ENCODE measurements around the gene XPNPEP1. TPM values are rescaled to one million over a fixed set of nuclear protein-coding genes. Genes with fewer than 3 reads are reported as not detected.

Gene XPNPEP1
- total RNA-seq, 1 donor: 123 TPM

DNA sequence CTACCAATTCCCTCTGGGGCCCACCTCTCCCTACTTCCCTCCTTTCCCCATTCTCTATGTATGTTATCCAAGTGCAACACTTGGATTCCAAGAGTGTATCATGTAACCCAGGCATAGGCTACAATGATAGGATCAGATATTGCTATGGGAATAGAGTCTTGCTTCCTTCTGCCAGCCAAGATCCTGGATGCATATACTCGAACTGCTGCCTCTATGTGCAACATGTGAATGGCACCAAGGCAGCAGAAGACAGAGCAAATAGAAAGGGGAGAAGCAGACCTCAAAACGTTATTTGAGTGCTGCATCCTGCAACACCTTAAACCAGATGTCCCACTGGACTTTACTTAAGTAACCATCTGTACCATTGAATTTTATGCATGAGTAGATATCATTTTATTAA, 3.5 kb upstream of the XPNPEP1 start:
- no peaks in the 10 kb centered on the region for H3K27me3 ChIP-seq (ENCODE audit: insufficient read depth, low read length)
- TF ChIP-seq, protein P1, sequence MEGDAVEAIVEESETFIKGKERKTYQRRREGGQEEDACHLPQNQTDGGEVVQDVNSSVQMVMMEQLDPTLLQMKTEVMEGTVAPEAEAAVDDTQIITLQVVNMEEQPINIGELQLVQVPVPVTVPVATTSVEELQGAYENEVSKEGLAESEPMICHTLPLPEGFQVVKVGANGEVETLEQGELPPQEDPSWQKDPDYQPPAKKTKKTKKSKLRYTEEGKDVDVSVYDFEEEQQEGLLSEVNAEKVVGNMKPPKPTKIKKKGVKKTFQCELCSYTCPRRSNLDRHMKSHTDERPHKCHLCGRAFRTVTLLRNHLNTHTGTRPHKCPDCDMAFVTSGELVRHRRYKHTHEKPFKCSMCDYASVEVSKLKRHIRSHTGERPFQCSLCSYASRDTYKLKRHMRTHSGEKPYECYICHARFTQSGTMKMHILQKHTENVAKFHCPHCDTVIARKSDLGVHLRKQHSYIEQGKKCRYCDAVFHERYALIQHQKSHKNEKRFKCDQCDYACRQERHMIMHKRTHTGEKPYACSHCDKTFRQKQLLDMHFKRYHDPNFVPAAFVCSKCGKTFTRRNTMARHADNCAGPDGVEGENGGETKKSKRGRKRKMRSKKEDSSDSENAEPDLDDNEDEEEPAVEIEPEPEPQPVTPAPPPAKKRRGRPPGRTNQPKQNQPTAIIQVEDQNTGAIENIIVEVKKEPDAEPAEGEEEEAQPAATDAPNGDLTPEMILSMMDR (IDR thresholded peaks at IDR 0.05; ENCODE audit: extremely low read depth, low read depth, low read length): no peak
- H3K9me3 ChIP-seq (ENCODE audit: low read depth, low read length): no peaks in the 10 kb centered on the region
- H3K36me3 ChIP-seq (ENCODE audit: insufficient read depth, low read length): no peaks in the 10 kb centered on the region
- H3K27ac ChIP-seq (ENCODE audit: low read depth, low read length): no peak overlapping the region
- no peak for DNase-seq (ENCODE audit: insufficient read length, low spot score, missing footprints)
- peaks cover 14% of the 10 kb centered on the region for H3K79me2 ChIP-seq (ENCODE audit: insufficient read depth, low read length)
- peaks cover 17% of the 10 kb centered on the region for H3K4me1 ChIP-seq (ENCODE audit: insufficient read depth, low read length)
- no peak overlapping the region for H3K4me3 ChIP-seq (ENCODE audit: insufficient read depth, low read length)
- no peak overlapping the region for H2AFZ ChIP-seq (ENCODE audit: low read length)
- H4K20me1 ChIP-seq (ENCODE audit: insufficient read depth, low read length): no peaks in the 10 kb centered on the region
- H3K4me2 ChIP-seq (ENCODE audit: insufficient read depth, low read length): no peak overlapping the region

DNA sequence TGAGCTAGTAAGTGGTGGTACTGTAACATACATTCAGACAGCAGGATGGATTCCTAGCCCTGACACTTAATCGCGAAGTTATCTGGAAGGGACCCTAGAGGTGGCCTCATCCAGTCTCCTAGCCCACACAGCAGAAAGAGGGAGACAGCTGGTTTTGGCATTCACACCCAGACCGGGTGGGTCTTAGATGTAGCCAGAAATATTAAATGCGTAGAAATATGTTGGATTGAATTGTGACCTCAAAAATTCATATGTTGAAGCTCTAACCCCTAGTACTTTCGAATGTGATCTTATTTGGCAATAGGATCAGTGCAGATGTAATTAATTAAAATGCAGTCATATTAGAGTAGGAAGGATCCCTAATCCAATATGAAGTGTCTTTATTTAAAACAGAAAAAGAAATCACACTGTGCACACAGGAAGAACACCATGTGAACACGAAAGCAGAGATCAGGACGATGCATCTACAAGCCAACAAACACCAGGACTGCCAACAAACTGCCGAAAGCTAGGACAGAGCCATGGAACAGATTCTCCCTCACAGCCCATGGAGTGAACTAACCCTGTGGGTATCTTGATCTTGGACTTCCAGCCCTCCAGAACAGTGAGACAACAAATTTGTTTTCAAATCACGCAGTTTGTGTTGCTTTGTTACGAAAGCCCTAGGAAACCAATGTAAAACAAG, 2.9 kb upstream of the XPNPEP1 start:
- H3K27ac ChIP-seq (ENCODE audit: low read depth, low read length): no peak overlapping the region
- H3K4me2 ChIP-seq (ENCODE audit: insufficient read depth, low read length): no peak overlapping the region
- no peak overlapping the region for H2AFZ ChIP-seq (ENCODE audit: low read length)
- no peak overlapping the region for H3K4me3 ChIP-seq (ENCODE audit: insufficient read depth, low read length)
- H3K36me3 ChIP-seq (ENCODE audit: insufficient read depth, low read length): no peaks in the 10 kb centered on the region
- TF ChIP-seq, protein P1 (IDR thresholded peaks at IDR 0.05; ENCODE audit: extremely low read depth, low read depth, low read length): no peak
- H3K27me3 ChIP-seq (ENCODE audit: insufficient read depth, low read length): no peaks in the 10 kb centered on the region
- H4K20me1 ChIP-seq (ENCODE audit: insufficient read depth, low read length): no peaks in the 10 kb centered on the region
- H3K79me2 ChIP-seq (ENCODE audit: insufficient read depth, low read length): peaks cover 20% of the 10 kb centered on the region
- no peak for DNase-seq (ENCODE audit: insufficient read length, low spot score, missing footprints)
- H3K4me1 ChIP-seq (ENCODE audit: insufficient read depth, low read length): peaks cover 18% of the 10 kb centered on the region
- no peaks in the 10 kb centered on the region for H3K9me3 ChIP-seq (ENCODE audit: low read depth, low read length)

DNA sequence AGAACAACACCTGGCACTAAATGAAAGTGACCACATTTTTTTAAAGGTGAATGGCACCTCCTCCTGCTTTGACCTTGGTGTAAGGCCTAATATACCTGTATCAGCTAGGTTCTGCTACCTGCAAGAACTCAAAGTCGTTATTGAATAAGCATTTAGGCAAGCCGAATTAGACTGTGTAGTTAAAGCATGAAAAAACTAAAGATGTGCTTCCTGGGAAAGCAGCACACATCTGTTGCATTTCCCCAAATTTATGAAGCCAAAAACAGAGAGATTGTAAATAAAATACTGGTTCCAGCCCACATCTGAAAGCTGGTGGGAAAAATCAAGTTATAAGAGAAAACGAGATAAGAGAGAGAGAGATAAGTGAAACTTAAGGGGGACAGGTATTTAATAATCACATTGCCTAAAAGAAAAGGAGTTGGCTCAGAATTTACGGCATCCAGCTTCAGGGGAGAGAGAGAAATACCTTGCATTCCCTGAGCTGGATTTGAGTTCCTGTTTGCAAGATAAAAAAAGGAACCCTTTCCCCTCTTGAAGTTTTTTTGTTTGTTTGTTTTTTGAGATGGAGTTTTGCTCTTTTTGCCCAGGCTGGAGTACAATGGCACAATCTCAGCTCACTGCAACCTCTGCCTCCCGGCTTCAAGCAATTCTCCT, 1.8 kb upstream of the XPNPEP1 start:
- H3K79me2 ChIP-seq (ENCODE audit: insufficient read depth, low read length): peaks cover 31% of the 10 kb centered on the region
- H2AFZ ChIP-seq (ENCODE audit: low read length): no peak overlapping the region
- H3K4me1 ChIP-seq (ENCODE audit: insufficient read depth, low read length): peaks cover 18% of the 10 kb centered on the region
- no peaks in the 10 kb centered on the region for H3K9me3 ChIP-seq (ENCODE audit: low read depth, low read length)
- H3K27ac ChIP-seq (ENCODE audit: low read depth, low read length): no peak overlapping the region
- H3K27me3 ChIP-seq (ENCODE audit: insufficient read depth, low read length): no peaks in the 10 kb centered on the region
- no peak overlapping the region for H3K4me3 ChIP-seq (ENCODE audit: insufficient read depth, low read length)
- H4K20me1 ChIP-seq (ENCODE audit: insufficient read depth, low read length): no peaks in the 10 kb centered on the region
- H3K4me2 ChIP-seq (ENCODE audit: insufficient read depth, low read length): no peak overlapping the region
- no peaks in the 10 kb centered on the region for H3K36me3 ChIP-seq (ENCODE audit: insufficient read depth, low read length)
- TF ChIP-seq, protein P1 (IDR thresholded peaks at IDR 0.05; ENCODE audit: extremely low read depth, low read depth, low read length): no peak
- no peak for DNase-seq (ENCODE audit: insufficient read length, low spot score, missing footprints)

DNA sequence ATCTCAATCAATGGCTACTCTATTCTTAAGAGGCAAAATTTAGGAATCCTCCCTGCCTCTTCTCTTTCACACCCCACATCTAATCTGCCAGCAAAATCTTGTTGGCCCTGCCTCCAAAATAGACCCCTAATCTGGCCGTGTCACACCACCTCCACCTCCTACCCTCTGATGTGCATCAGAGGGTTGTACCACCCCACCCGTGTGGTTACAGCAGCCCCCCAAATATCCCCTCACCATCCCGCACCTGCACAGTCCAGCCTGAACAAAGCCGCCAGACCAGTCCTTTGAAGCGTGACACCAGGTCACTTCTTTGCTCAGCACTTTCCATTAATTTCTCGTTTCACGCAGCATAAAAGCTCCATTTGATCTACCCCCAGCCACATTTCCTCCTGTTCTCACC, 776 bp upstream of the XPNPEP1 start:
- H3K4me1 ChIP-seq (ENCODE audit: insufficient read depth, low read length): peaks cover 16% of the 10 kb centered on the region
- no peaks in the 10 kb centered on the region for H3K27me3 ChIP-seq (ENCODE audit: insufficient read depth, low read length)
- no peaks in the 10 kb centered on the region for H3K9me3 ChIP-seq (ENCODE audit: low read depth, low read length)
- TF ChIP-seq, protein P1 (IDR thresholded peaks at IDR 0.05; ENCODE audit: extremely low read depth, low read depth, low read length): no peak
- peak overlapping the region; percentile 46 for H3K27ac ChIP-seq (ENCODE audit: low read depth, low read length)
- H2AFZ ChIP-seq (ENCODE audit: low read length): peak overlapping the region; percentile 73
- DNase-seq (ENCODE audit: insufficient read length, low spot score, missing footprints): no peak
- peaks cover 40% of the 10 kb centered on the region for H3K79me2 ChIP-seq (ENCODE audit: insufficient read depth, low read length)
- peak overlapping the region; percentile 76 for H3K4me2 ChIP-seq (ENCODE audit: insufficient read depth, low read length)
- no peaks in the 10 kb centered on the region for H4K20me1 ChIP-seq (ENCODE audit: insufficient read depth, low read length)
- H3K4me3 ChIP-seq (ENCODE audit: insufficient read depth, low read length): no peak overlapping the region
- H3K36me3 ChIP-seq (ENCODE audit: insufficient read depth, low read length): no peaks in the 10 kb centered on the region

Measured in osteoblast (primary cell).